H9 (cell line): Measurements from ENCODE around the gene PADI6. TPM values are rescaled to one million over a fixed set of nuclear protein-coding genes. Genes with fewer than 3 reads are reported as not detected.

ENCODE experiments used
- DNase-seq: peaks from one replicate; pipeline ENCODE4 v3.0.0-alpha.2; 2017
- H2AFZ ChIP-seq: one replicate; pipeline ENCODE4 v1.6.1; 2013; ENCODE audit warnings: mild to moderate bottlenecking, low read length, control low read depth, moderate library complexity
- H2AK5ac ChIP-seq: 2 replicates; pipeline ENCODE4 v1.6.1; 2013; ENCODE audit warnings: low read length, control low read depth, mixed read lengths; ENCODE audit not compliant: insufficient read length
- H2BK120ac ChIP-seq: one replicate; pipeline ENCODE4 v1.6.1; 2013; ENCODE audit warnings: low read depth, mild to moderate bottlenecking, low read length, control low read depth, inconsistent platforms; ENCODE audit not compliant: poor library complexity, severe bottlenecking
- H2BK12ac ChIP-seq: 2 replicates; pipeline ENCODE4 v1.6.1; 2013; ENCODE audit warnings: low read length, control low read depth, mixed read lengths, low read depth; ENCODE audit not compliant: insufficient read length
- H2BK15ac ChIP-seq: 2 replicates; pipeline ENCODE4 v1.6.1; 2013; ENCODE audit warnings: low read depth, low read length, control low read depth
- H2BK20ac ChIP-seq: one replicate; pipeline ENCODE4 v1.6.1; 2013; ENCODE audit warnings: low read depth, mild to moderate bottlenecking, low read length, control low read depth, inconsistent platforms; ENCODE audit not compliant: poor library complexity, severe bottlenecking
- H2BK5ac ChIP-seq: 2 replicates; pipeline ENCODE4 v1.6.1; 2013; ENCODE audit warnings: low read length, control low read depth, mixed read lengths; ENCODE audit not compliant: insufficient read length
- H3K14ac ChIP-seq: 2 replicates; pipeline ENCODE4 v1.6.1; 2013; ENCODE audit warnings: low read length, control low read depth; ENCODE audit not compliant: insufficient read depth
- H3K18ac ChIP-seq: 2 replicates; pipeline ENCODE4 v1.6.1; 2013; ENCODE audit warnings: low read depth, mild to moderate bottlenecking, mixed read lengths, low read length, control low read depth; ENCODE audit not compliant: insufficient read length
- H3K23ac ChIP-seq: 2 replicates; pipeline ENCODE4 v1.6.1; 2013; ENCODE audit warnings: low read length, control low read depth, mixed read lengths, low read depth; ENCODE audit not compliant: insufficient read length
- H3K23me2 ChIP-seq: 2 replicates; pipeline ENCODE4 v1.6.1; 2013; ENCODE audit warnings: low read depth, mild to moderate bottlenecking, mixed read lengths, low read length, control low read depth; ENCODE audit not compliant: insufficient read length, poor library complexity, severe bottlenecking
- H3K27ac ChIP-seq: 2 replicates; pipeline ENCODE4 v1.5.1; 2013; ENCODE audit warnings: low read length, control low read depth, mixed read lengths, low read depth; ENCODE audit not compliant: insufficient read length
- H3K27me3 ChIP-seq: 2 replicates; pipeline ENCODE4 v1.6.1; 2013; ENCODE audit warnings: low read length, control low read depth, inconsistent platforms; ENCODE audit not compliant: insufficient read depth
- H3K4ac ChIP-seq: 2 replicates; pipeline ENCODE4 v1.6.1; 2013; ENCODE audit warnings: low read depth, mild to moderate bottlenecking, control low read depth, inconsistent platforms, low read length, moderate library complexity
- H3K4me1 ChIP-seq: 2 replicates; pipeline ENCODE4 v1.6.1; 2013; ENCODE audit warnings: low read length, control low read depth, inconsistent platforms; ENCODE audit not compliant: insufficient read depth
- H3K4me2 ChIP-seq: 2 replicates; pipeline ENCODE4 v1.6.1; 2013; ENCODE audit warnings: low read length, control low read depth, mixed read lengths; ENCODE audit not compliant: insufficient read length, insufficient read depth
- H3K56ac ChIP-seq: 2 replicates; pipeline ENCODE4 v1.6.1; 2013; ENCODE audit warnings: low read depth, mild to moderate bottlenecking, mixed read lengths, low read length, control low read depth; ENCODE audit not compliant: insufficient read length
- H3K79me1 ChIP-seq: 2 replicates; pipeline ENCODE4 v1.6.1; 2013; ENCODE audit warnings: low read depth, mild to moderate bottlenecking, moderate library complexity, low read length, control low read depth, inconsistent platforms; ENCODE audit not compliant: insufficient read depth, poor library complexity, severe bottlenecking
- H3K79me2 ChIP-seq: 2 replicates; pipeline ENCODE4 v1.6.1; 2013; ENCODE audit warnings: low read length, control low read depth, inconsistent platforms; ENCODE audit not compliant: insufficient read depth
- H3K9ac ChIP-seq: 2 replicates; pipeline ENCODE4 v1.6.1; 2013; ENCODE audit warnings: low read length, control low read depth, mixed read lengths; ENCODE audit not compliant: insufficient read length; ENCODE audit errors: extremely low read depth
- H3K9me3 ChIP-seq: one replicate; pipeline ENCODE4 v1.6.1; 2013; ENCODE audit warnings: low read depth, low read length, inconsistent platforms; ENCODE audit not compliant: control insufficient read depth
- H3T11ph ChIP-seq: one replicate; pipeline ENCODE4 v1.6.1; 2013; ENCODE audit warnings: mild to moderate bottlenecking, low read length, control low read depth, inconsistent platforms
- H4K20me1 ChIP-seq: one replicate; pipeline ENCODE4 v1.6.1; 2013; ENCODE audit not compliant: control insufficient read depth, insufficient read length, insufficient read depth
- H4K5ac ChIP-seq: 2 replicates; pipeline ENCODE4 v1.6.1; 2013; ENCODE audit warnings: low read depth, mild to moderate bottlenecking, mixed read lengths, low read length, control low read depth; ENCODE audit not compliant: insufficient read length
- H4K8ac ChIP-seq: replicated peaks from 2 replicates; pipeline ENCODE4 v1.6.1; 2013; ENCODE audit warnings: low read length, control low read depth, mixed read lengths, low read depth; ENCODE audit not compliant: insufficient read length
- H4K91ac ChIP-seq: 2 replicates; pipeline ENCODE4 v1.6.1; 2013; ENCODE audit warnings: low read depth, mild to moderate bottlenecking, moderate library complexity, mixed read lengths, low read length, control low read depth; ENCODE audit not compliant: insufficient read length
- H3K27ac Mint-ChIP-seq, 3 experiments: 2 replicates in 2 of 3; 3 replicates in 1 of 3; pipeline ENCODE4 v1.8.0; 2020 to 2021; ENCODE audit warnings: mixed read lengths in 3 of 3, mild to moderate bottlenecking in 1 of 3, moderate library complexity in 1 of 3
- H3K27me3 Mint-ChIP-seq: 2 replicates; pipeline ENCODE4 v1.8.0; 2021; ENCODE audit warnings: low read depth, mild to moderate bottlenecking, moderate library complexity, mixed read lengths
- H3K36me3 Mint-ChIP-seq, 3 experiments: 2 replicates in 2 of 3; 3 replicates in 1 of 3; pipeline ENCODE4 v1.8.0; 2020 to 2021; ENCODE audit warnings: low read depth in 3 of 3, mixed read lengths in 3 of 3; ENCODE audit not compliant: insufficient read depth in 1 of 3
- H3K4me1 Mint-ChIP-seq, 2 experiments: 2 replicates each; pipeline ENCODE4 v1.8.0; 2020; ENCODE audit warnings: mixed read lengths in 2 of 2
- H3K4me3 Mint-ChIP-seq, 2 experiments: 2 replicates in 1 of 2; 3 replicates in 1 of 2; pipeline ENCODE4 v1.8.0; 2020 to 2021; ENCODE audit warnings: mild to moderate bottlenecking in 2 of 2, mixed read lengths in 2 of 2, moderate library complexity in 1 of 2
- H3K9me3 Mint-ChIP-seq, 2 experiments: 2 replicates in 1 of 2; 3 replicates in 1 of 2; pipeline ENCODE4 v1.8.0; 2020; ENCODE audit warnings: mild to moderate bottlenecking in 2 of 2, mixed read lengths in 2 of 2, moderate library complexity in 1 of 2
- WGBS: extraction: QIAGEN DNeasy Blood & Tissue Kit; methylation state at CpG from one replicate; pipeline ENCODE4 v1.1.7; 2013; ENCODE audit warnings: missing lambda C conversion rate, low lambda C conversion rate, mixed read lengths; ENCODE audit not compliant: insufficient read length; ENCODE audit errors: extremely low coverage; 5-methylcytosine and 5-hydroxymethylcytosine counted together
- total RNA-seq: library from RNA; stranded (reverse); gene quantifications from 2 replicates; pipeline ENCODE4 v1.2.1, GENCODE V29; 2021
- TF ChIP-seq, protein P1 (sequence below): fragments of 200-600 bp; sonication (generic); conservative IDR thresholded peaks from 3 replicates; pipeline ENCODE4 v1.8.0; 2021; ENCODE audit warnings: antibody characterized with exemption, mild to moderate bottlenecking

The PADI6 gene
- total RNA-seq, 1 experiment from 2014 or later, result not detected

DNA sequence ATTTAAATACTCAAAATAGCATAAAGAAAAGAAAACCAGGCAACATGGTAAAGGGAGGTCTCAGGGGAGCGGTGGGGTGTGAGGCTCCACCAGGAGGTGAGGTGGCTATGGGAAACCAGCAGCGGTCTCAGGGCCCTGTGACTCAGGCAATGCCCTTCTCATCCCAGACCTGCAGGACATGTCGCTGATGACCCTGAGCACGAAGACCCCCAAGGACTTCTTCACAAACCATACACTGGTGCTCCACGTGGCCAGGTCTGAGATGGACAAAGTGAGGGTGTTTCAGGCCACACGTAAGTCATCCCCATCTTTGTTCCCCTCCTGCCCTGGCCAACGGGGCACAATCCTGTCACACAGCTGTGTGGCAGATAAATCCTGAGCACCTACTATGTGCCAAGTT is 32.5 kb upstream of the PADI6 start:
- H4K20me1 ChIP-seq, result no peaks in the 10 kb centered on the region
- no peak overlapping the region for H4K8ac ChIP-seq
- H3K36me3 Mint-ChIP-seq, result peaks cover 3 to 9% (median 5%) of the 10 kb centered on the region in 3 experiments; a peak in 4 of 7 replicates
- no peak overlapping the region for H3T11ph ChIP-seq
- no peaks in the 10 kb centered on the region for H3K4me1 ChIP-seq
- no peak overlapping the region for H2AFZ ChIP-seq
- H4K5ac ChIP-seq, result no peak overlapping the region
- peaks cover 28% of the 10 kb centered on the region for H3K27me3 Mint-ChIP-seq
- no peak for DNase-seq
- no CpG with 5 or more reads among the region's 7 CpGs for WGBS
- H3K56ac ChIP-seq, result no peak overlapping the region
- no peak overlapping the region for H3K23ac ChIP-seq
- H3K9me3 Mint-ChIP-seq, result peaks cover 8% of the 10 kb centered on the region in 2 experiments
- no peak overlapping the region for H3K4ac ChIP-seq
- no peak overlapping the region for H3K18ac ChIP-seq
- H2AK5ac ChIP-seq, result no peak overlapping the region
- H3K4me3 Mint-ChIP-seq, result no peak overlapping the region
- H4K91ac ChIP-seq, result no peak overlapping the region
- no peak overlapping the region for H2BK15ac ChIP-seq
- H3K79me1 ChIP-seq, result no peaks in the 10 kb centered on the region
- no peak overlapping the region for H3K27ac Mint-ChIP-seq
- no peak overlapping the region for H3K14ac ChIP-seq
- H3K9me3 ChIP-seq, result no peaks in the 10 kb centered on the region
- no peaks in the 10 kb centered on the region for H3K79me2 ChIP-seq
- no peak overlapping the region for H3K9ac ChIP-seq
- TF ChIP-seq, protein P1, sequence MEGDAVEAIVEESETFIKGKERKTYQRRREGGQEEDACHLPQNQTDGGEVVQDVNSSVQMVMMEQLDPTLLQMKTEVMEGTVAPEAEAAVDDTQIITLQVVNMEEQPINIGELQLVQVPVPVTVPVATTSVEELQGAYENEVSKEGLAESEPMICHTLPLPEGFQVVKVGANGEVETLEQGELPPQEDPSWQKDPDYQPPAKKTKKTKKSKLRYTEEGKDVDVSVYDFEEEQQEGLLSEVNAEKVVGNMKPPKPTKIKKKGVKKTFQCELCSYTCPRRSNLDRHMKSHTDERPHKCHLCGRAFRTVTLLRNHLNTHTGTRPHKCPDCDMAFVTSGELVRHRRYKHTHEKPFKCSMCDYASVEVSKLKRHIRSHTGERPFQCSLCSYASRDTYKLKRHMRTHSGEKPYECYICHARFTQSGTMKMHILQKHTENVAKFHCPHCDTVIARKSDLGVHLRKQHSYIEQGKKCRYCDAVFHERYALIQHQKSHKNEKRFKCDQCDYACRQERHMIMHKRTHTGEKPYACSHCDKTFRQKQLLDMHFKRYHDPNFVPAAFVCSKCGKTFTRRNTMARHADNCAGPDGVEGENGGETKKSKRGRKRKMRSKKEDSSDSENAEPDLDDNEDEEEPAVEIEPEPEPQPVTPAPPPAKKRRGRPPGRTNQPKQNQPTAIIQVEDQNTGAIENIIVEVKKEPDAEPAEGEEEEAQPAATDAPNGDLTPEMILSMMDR, result no peak
- H3K27me3 ChIP-seq, result no peaks in the 10 kb centered on the region
- H3K4me1 Mint-ChIP-seq, result peaks cover 0 to 2% of the 10 kb centered on the region in 2 experiments; a peak in 1 of 4 replicates
- H2BK12ac ChIP-seq, result no peak overlapping the region
- H3K4me2 ChIP-seq, result no peak overlapping the region
- no peak overlapping the region for H2BK20ac ChIP-seq
- H2BK5ac ChIP-seq, result no peak overlapping the region
- no peaks in the 10 kb centered on the region for H3K23me2 ChIP-seq
- no peak overlapping the region for H2BK120ac ChIP-seq
- H3K27ac ChIP-seq, result no peak overlapping the region
